A673 (cell line): Measurements from ENCODE around the gene FPR2. TPM values are rescaled to one million over a fixed set of nuclear protein-coding genes. Genes with fewer than 3 reads are reported as not detected.
"Not testable (repeated sequence)": the region's sequence is repeated elsewhere in the genome, so short reads cannot be mapped to it uniquely, and the experiment has no call there.

Source experiments
- BruUV-seq: library from RNA; stranded (reverse); fragments of 400-500 nt; replicated peaks from 2 replicates; lab custom pipeline; 2021; lab: Mats Ljungman, UMichigan
- CTCF ChIA-PET: fragments of 300-600 bp; sonication (Branson Sonifier 250); formaldehyde crosslinking; loops from one replicate; lab custom pipeline; 2022; ENCODE audit warnings: antibody characterized with exemption; lab: Charles Lee
- POLR2A ChIA-PET: fragments of 300-600 bp; sonication (Branson Sonifier 250); formaldehyde crosslinking; loops from one replicate; lab custom pipeline; 2022; ENCODE audit warnings: antibody characterized with exemption; ENCODE audit not compliant: low non-redundant PET; lab: Charles Lee
- DNase-seq: peaks from one replicate; pipeline ENCODE4 v3.0.0-alpha.2; 2015; ENCODE audit warnings: low spot score
- H3K27ac ChIP-seq: fragments of 200-600 bp; sonication (generic); 2 replicates; pipeline ENCODE4 v1.5.1; 2016; ENCODE audit warnings: mixed run types, low read depth, mild to moderate bottlenecking, mixed read lengths, antibody characterized with exemption, low read length; ENCODE audit not compliant: poor library complexity, severe bottlenecking
- H3K27me3 ChIP-seq: fragments of 200-600 bp; sonication (generic); replicated peaks from 2 replicates; pipeline ENCODE4 v1.6.1; 2017; ENCODE audit warnings: mixed run types, low read depth, mild to moderate bottlenecking, mixed read lengths, antibody characterized with exemption, low read length; ENCODE audit not compliant: insufficient read depth, poor library complexity
- H3K36me3 ChIP-seq: fragments of 200-600 bp; sonication (generic); 2 replicates; pipeline ENCODE4 v1.6.1; 2016; ENCODE audit warnings: mixed run types, mild to moderate bottlenecking, mixed read lengths, antibody characterized with exemption, low read length; ENCODE audit not compliant: insufficient read depth, poor library complexity, severe bottlenecking
- H3K4me1 ChIP-seq: fragments of 200-600 bp; sonication (generic); 2 replicates; pipeline ENCODE4 v1.6.1; 2017; ENCODE audit warnings: mixed run types, mild to moderate bottlenecking, mixed read lengths, antibody characterized with exemption, low read length; ENCODE audit not compliant: insufficient read depth, poor library complexity, severe bottlenecking
- H3K4me3 ChIP-seq: fragments of 200-600 bp; sonication (generic); 2 replicates; pipeline ENCODE4 v1.5.1; 2016; ENCODE audit warnings: low read depth, mixed run types, mild to moderate bottlenecking, mixed read lengths, low read length; ENCODE audit not compliant: poor library complexity, severe bottlenecking
- H3K9me3 ChIP-seq: fragments of 200-600 bp; sonication (generic); 2 replicates; pipeline ENCODE4 v1.6.1; 2016; ENCODE audit warnings: mixed run types, low read depth, mild to moderate bottlenecking, mixed read lengths, antibody characterized with exemption, low read length; ENCODE audit not compliant: poor library complexity, severe bottlenecking
- EZH2 ChIP-seq: fragments of 200-600 bp; sonication (generic); IDR thresholded peaks from 2 replicates; pipeline ENCODE4 v1.6.1; 2017; ENCODE audit warnings: borderline replicate concordance, low read depth, mild to moderate bottlenecking, mixed read lengths, antibody characterized with exemption, low read length; ENCODE audit not compliant: poor library complexity, severe bottlenecking
- intact Hi-C: fragments of 100-400 bp; cut with micrococcal nuclease; formaldehyde crosslinking; loops from one replicate; pipeline ENCODE4 v1.10.0; 2022; ENCODE audit not compliant: unreplicated experiment
- total RNA-seq: library from RNA; stranded (reverse); gene quantifications from 2 replicates; pipeline ENCODE4 v1.2.3, GENCODE V29; 2021
- TF ChIP-seq, protein P1 (sequence below): fragments of 300-800, 200-600 bp; sonication (generic); conservative IDR thresholded peaks from 2 replicates; pipeline ENCODE4 v1.5.1; 2017; ENCODE audit warnings: low read depth, mild to moderate bottlenecking, antibody characterized with exemption, low read length, moderate library complexity, mixed read lengths

The FPR2 gene
- total RNA-seq, 1 experiment from 2014 or later = not detected

DNA sequence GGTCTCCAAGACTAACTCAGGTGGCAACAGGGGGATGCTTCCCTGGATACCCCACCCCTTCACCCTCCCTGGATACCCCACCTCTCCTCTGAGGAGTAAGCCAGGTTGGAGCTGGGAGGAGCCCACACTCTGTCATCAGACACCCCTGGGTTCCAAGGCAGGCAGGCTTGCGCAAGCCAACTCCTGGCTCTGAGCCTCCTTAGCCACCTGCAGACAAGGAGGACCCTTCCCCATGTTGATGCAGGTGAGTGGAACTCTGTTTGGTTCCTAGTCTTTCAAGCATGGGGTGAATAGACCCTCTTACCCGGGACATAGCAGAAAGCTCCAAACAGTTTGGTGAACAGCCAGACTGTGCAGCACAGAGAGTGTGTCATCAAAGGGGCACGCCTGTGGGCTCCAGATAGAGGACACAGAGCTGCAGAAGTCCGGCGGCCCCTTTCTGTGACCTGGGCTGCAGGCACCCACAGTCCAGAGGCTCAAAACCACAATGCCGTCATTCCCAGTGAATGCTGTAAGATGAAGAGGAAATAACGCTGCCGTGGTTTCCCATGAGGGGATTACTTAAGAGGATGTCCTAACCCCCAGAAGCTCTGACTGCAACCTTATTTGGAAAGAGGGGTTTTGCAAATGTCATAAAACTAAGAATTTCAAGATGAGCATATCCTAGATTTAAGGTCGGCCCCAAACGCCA is 25.1 kb upstream of the FPR2 start:
- BruUV-seq = no TSS peak
- H3K9me3 ChIP-seq = no peaks in the 10 kb centered on the region
- ChIA-PET POLR2A (no interaction called here), CTCF (no interaction called here)
- no peak overlapping the region for H3K27ac ChIP-seq
- peaks cover 44% of the 10 kb centered on the region for H3K27me3 ChIP-seq
- H3K36me3 ChIP-seq = no peaks in the 10 kb centered on the region
- intact Hi-C loops = no loop called here
- TF ChIP-seq, protein P1, sequence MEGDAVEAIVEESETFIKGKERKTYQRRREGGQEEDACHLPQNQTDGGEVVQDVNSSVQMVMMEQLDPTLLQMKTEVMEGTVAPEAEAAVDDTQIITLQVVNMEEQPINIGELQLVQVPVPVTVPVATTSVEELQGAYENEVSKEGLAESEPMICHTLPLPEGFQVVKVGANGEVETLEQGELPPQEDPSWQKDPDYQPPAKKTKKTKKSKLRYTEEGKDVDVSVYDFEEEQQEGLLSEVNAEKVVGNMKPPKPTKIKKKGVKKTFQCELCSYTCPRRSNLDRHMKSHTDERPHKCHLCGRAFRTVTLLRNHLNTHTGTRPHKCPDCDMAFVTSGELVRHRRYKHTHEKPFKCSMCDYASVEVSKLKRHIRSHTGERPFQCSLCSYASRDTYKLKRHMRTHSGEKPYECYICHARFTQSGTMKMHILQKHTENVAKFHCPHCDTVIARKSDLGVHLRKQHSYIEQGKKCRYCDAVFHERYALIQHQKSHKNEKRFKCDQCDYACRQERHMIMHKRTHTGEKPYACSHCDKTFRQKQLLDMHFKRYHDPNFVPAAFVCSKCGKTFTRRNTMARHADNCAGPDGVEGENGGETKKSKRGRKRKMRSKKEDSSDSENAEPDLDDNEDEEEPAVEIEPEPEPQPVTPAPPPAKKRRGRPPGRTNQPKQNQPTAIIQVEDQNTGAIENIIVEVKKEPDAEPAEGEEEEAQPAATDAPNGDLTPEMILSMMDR = no peak
- no peak for TF ChIP-seq EZH2
- DNase-seq = no peak
- H3K4me1 ChIP-seq = no peaks in the 10 kb centered on the region
- H3K4me3 ChIP-seq = no peak overlapping the region

DNA sequence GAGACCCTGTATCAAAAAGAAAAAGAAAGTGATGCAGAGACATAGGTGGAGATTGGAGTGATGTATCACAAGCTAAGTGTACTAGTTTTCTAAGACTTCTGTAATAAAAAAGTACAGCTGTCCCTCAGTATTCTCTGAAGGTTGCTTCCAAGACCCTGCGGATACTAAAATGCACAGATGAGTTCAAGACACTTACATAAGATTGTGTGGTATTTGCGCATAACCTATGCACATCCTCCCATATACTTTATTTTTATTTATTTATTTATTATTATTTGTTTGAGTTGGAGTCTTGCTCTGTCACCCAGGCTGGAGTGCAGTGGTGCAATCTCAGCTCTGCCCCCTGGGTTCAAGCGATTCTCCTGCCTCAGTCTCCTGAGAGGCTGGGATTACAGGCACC is 23.6 kb upstream of the FPR2 start:
- no peaks in the 10 kb centered on the region for H3K4me1 ChIP-seq
- ChIA-PET POLR2A (no interaction called here), CTCF (no interaction called here)
- no TSS peak for BruUV-seq
- no peaks in the 10 kb centered on the region for H3K36me3 ChIP-seq
- peaks cover 44% of the 10 kb centered on the region for H3K27me3 ChIP-seq
- no peak for TF ChIP-seq EZH2
- TF ChIP-seq, protein P1 = no peak
- no peak overlapping the region for H3K4me3 ChIP-seq
- DNase-seq = no peak
- no peaks in the 10 kb centered on the region for H3K9me3 ChIP-seq
- intact Hi-C loops = no loop called here
- H3K27ac ChIP-seq = no peak overlapping the region

DNA sequence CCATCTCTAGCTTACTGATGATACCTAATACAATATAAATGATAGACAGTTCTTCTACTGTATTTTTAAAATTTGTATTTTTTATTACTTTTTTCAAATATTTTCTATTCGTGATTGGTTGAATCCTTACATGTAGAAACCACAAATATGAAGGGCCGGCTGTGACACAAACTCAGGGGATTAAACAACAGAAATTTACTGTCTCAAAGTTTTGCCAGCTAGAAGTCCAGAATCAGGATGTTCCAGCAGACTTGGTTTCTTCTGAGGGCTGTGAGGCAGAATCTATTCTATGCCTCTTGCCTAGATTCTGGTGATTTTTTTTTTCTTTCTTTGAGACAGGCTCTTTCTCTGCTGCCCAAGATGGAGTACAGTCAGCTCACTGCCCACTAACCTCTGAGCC is 23.1 kb upstream of the FPR2 start:
- POLR2A ChIA-PET = no interaction called here
- TF ChIP-seq EZH2 = no peak
- TF ChIP-seq, protein P1 = no peak
- Histone ChIP-seq H3K36me3 (no peaks in the 10 kb centered on the region), H3K4me1 (no peaks in the 10 kb centered on the region), H3K4me3 (no peak overlapping the region), H3K27me3 (peaks cover 44% of the 10 kb centered on the region), H3K27ac (no peak overlapping the region), H3K9me3 (no peaks in the 10 kb centered on the region)
- intact Hi-C loops = no loop called here
- no peak for DNase-seq
- no TSS peak for BruUV-seq
- CTCF ChIA-PET = no interaction called here

DNA sequence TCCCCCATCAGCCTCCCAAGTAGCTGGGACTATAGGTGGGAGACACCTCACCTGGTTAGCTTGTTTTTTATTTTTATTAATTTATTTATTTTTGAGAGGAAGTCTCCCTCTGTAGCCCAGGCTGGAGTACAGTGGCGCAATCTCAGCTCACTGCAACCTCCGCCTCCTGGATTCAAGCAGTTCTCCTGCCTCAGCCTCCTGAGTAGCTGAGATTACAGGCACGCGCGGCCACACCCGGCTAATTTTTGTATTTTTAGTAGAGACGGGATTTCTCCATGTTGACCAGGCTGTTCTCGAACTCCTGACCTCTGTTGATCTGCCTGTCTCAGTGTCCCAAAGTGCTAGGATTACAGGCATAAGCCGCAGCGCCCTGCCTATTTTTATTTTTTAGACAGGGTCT is 22.5 kb upstream of the FPR2 start:
- POLR2A ChIA-PET, intact Hi-C loops, H3K4me3 ChIP-seq, DNase-seq, H3K36me3 ChIP-seq, H3K4me1 ChIP-seq, H3K9me3 ChIP-seq, CTCF ChIA-PET, BruUV-seq, H3K27ac ChIP-seq: not testable (repeated sequence)
- peaks cover 42% of the 10 kb centered on the region for H3K27me3 ChIP-seq
